Measurements from ENCODE around the gene SCAF4.

DNA sequence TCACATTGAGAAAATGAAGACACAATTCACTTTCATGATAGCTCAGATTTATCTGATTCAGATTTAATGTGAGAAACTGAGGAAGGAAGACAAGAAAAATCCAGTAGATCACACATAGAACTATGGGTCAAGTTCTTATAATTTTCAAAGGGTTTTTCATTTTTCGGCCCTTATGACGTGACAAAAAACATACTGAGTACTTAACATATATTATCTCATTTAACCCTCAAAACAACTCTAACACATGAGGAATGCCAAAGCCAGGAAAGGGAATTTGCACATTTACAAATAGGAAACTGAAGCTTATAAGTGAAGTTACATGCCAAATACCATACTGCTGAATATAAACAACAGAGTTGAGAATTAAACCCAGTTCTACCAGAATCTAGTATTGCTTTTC is 44.8 kb downstream of the SCAF4 start:
- TF ChIP-seq POLR2AphosphoS5 (IDR thresholded peaks at IDR 0.05) (no peak), POLR2A (IDR thresholded peaks at IDR 0.05) (no peak)
